Activated naive CD4-positive, alpha-beta T cell treated with anti-CD3 and anti-CD28 coated beads for 36 hours (primary cell): ENCODE measurements around the gene PRMT7. TPM values are rescaled to one million over a fixed set of nuclear protein-coding genes. Genes with fewer than 3 reads are reported as not detected.
A peak's percentile ranks its signal among the peaks of the same experiment; 100 is the strongest.

Experiments used
- CTCF ChIA-PET: fragments of 350-600 bp; sonication (Branson Sonifier 250); formaldehyde crosslinking; loops from one replicate; lab custom pipeline; 2021; ENCODE audit warnings: antibody characterized with exemption; lab: Charles Lee
- DNase-seq: peaks from one replicate; pipeline ENCODE4 v3.0.0-alpha.2; 2020
- H3K27ac Mint-ChIP-seq: one replicate; pipeline ENCODE4 v1.8.0; 2021; ENCODE audit warnings: mild to moderate bottlenecking, mixed read lengths
- H3K27me3 Mint-ChIP-seq: one replicate; pipeline ENCODE4 v1.8.0; 2021; ENCODE audit warnings: low read depth, mixed read lengths
- H3K36me3 Mint-ChIP-seq: one replicate; pipeline ENCODE4 v1.8.0; 2021; ENCODE audit warnings: low read depth, mixed read lengths
- H3K4me1 Mint-ChIP-seq: one replicate; pipeline ENCODE4 v1.8.0; 2021; ENCODE audit warnings: low read depth, mixed read lengths
- H3K4me3 Mint-ChIP-seq: one replicate; pipeline ENCODE4 v1.8.0; 2021; ENCODE audit warnings: mild to moderate bottlenecking, moderate library complexity, mixed read lengths
- H3K9me3 Mint-ChIP-seq: one replicate; pipeline ENCODE4 v1.8.0; 2021; ENCODE audit warnings: mixed read lengths
- intact Hi-C: fragments of 100-400 bp; cut with micrococcal nuclease; formaldehyde crosslinking; loops from one replicate; pipeline ENCODE4 v1.15.1; 2023
- total RNA-seq, 2 experiments: library from RNA; stranded (reverse); gene quantifications; one replicate each; pipeline ENCODE4 v1.2.3, GENCODE V29; 2021

The PRMT7 gene
- total RNA-seq, 2 experiments from 2014 or later: 51.6 to 52.4 TPM

GRCh38 chr16:68360547-68360946 is 49.7 kb downstream of the PRMT7 start:
- H3K27ac Mint-ChIP-seq: no peak overlapping the region
- intact Hi-C loops: no loop called here
- no peaks in the 10 kb centered on the region for H3K27me3 Mint-ChIP-seq
- H3K9me3 Mint-ChIP-seq: no peaks in the 10 kb centered on the region
- DNase-seq: no peak
- H3K4me1 Mint-ChIP-seq: peaks cover 22% of the 10 kb centered on the region
- peaks cover 21% of the 10 kb centered on the region for H3K36me3 Mint-ChIP-seq
- H3K4me3 Mint-ChIP-seq: no peak overlapping the region
- CTCF ChIA-PET: interaction anchor here (1.2 kb wide), 1 partner anchor 160 kb away, joined by 3 read pairs; no protein-coding TSS in a partner anchor

DNA sequence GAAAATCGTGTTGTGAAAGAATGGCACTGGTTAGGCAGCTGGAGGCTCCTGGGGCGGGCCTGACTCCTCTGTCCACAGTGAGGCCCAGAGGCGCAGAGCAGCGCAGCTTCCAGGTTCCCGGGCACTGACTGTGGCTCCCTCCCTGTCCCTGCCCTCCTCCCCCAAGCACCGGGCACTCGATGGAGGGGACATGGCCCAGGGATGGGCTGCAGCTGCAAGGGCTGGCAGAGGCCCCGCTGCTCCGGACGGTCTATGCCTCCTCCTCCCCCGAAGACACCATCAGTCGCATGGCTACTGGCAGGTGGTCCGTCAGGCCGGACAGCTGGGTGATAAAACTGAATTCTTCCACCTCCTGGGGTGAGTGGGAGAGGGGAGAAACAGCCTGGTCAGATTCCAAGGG is 50.1 kb downstream of the PRMT7 start:
- Mint-ChIP-seq H3K27me3 (no peaks in the 10 kb centered on the region), H3K9me3 (no peaks in the 10 kb centered on the region), H3K4me1 (peaks cover 17% of the 10 kb centered on the region), H3K27ac (no peak overlapping the region), H3K4me3 (no peak overlapping the region), H3K36me3 (peaks cover 18% of the 10 kb centered on the region)
- no peak for DNase-seq
- intact Hi-C loops: no loop called here
- CTCF ChIA-PET: interaction anchor here (0.6 kb wide), 1 partner anchor 494 kb away, joined by 4 read pairs; no protein-coding TSS in a partner anchor

- no peak for DNase-seq
- intact Hi-C loops: no loop called here
- peaks cover 15% of the 10 kb centered on the region for H3K36me3 Mint-ChIP-seq
- H3K4me1 Mint-ChIP-seq: peaks cover 14% of the 10 kb centered on the region
- H3K27me3 Mint-ChIP-seq: peaks cover 3% of the 10 kb centered on the region
- H3K4me3 Mint-ChIP-seq: no peak overlapping the region
- CTCF ChIA-PET: interaction anchor here (0.6 to 1.2 kb wide), 2 partner anchors 98 to 494 kb away, joined by 3 to 4 read pairs; no protein-coding TSS in a partner anchor
- H3K27ac Mint-ChIP-seq: no peak overlapping the region
- no peaks in the 10 kb centered on the region for H3K9me3 Mint-ChIP-seq
Observed at GRCh38 chr16:68361485-68361884, 50.7 kb downstream of the PRMT7 start.

DNA sequence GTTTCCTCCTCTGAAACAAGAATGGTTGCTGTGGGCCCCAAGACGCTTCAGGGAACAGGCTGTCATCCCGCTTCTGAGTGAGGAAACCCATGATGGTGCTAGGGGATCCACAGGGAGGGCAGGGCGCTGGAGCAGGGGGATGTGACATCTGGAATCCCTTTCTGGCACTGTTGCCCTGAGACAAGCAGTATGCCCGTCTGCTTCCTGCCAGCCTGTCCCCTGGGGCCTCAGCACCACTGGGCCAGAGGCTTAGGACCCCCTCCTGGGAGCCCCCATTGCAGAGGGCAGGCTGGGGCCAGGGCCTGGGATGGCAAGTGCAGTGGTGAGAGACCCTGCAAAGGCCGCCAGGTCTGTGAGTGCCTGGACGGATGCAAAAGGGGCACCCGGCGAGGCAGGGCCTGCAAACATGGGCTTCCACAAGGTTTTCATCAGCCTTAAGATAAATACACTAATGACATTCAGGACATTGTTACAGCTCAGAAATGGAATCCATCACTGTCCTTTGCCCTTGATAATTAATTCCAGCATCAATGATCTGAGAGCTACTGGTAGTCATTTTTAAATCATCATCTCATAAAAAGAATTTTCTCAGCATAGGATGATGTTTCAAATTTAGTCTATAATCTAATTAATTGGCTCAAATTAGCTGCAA is 51.6 kb downstream of the PRMT7 start:
- no peak overlapping the region for H3K4me3 Mint-ChIP-seq
- no peak for DNase-seq
- H3K27me3 Mint-ChIP-seq: peaks cover 3% of the 10 kb centered on the region
- H3K9me3 Mint-ChIP-seq: no peaks in the 10 kb centered on the region
- H3K4me1 Mint-ChIP-seq: peaks cover 11% of the 10 kb centered on the region
- no peak overlapping the region for H3K27ac Mint-ChIP-seq
- peaks cover 9% of the 10 kb centered on the region for H3K36me3 Mint-ChIP-seq
- CTCF ChIA-PET: interaction anchor here (0.6 to 2.6 kb wide), 7 partner anchors 8 to 621 kb away, joined by 3 to 15 read pairs (median 3); no protein-coding TSS in a partner anchor
- intact Hi-C loops: no loop called here

- intact Hi-C loops: no loop called here
- H3K36me3 Mint-ChIP-seq: peaks cover 2% of the 10 kb centered on the region
- H3K4me3 Mint-ChIP-seq: no peak overlapping the region
- no peak overlapping the region for H3K27ac Mint-ChIP-seq
- peaks cover 11% of the 10 kb centered on the region for H3K4me1 Mint-ChIP-seq
- DNase-seq: no peak
- peaks cover 3% of the 10 kb centered on the region for H3K27me3 Mint-ChIP-seq
- H3K9me3 Mint-ChIP-seq: no peaks in the 10 kb centered on the region
- CTCF ChIA-PET: interaction anchor here (0.6 to 2.6 kb wide), 9 partner anchors 9 to 621 kb away, joined by 3 to 15 read pairs (median 3); partner anchors contain the start of gene SLC7A6
Observed at GRCh38 chr16:68362947-68363657, 52.3 kb downstream of the PRMT7 start.

DNA sequence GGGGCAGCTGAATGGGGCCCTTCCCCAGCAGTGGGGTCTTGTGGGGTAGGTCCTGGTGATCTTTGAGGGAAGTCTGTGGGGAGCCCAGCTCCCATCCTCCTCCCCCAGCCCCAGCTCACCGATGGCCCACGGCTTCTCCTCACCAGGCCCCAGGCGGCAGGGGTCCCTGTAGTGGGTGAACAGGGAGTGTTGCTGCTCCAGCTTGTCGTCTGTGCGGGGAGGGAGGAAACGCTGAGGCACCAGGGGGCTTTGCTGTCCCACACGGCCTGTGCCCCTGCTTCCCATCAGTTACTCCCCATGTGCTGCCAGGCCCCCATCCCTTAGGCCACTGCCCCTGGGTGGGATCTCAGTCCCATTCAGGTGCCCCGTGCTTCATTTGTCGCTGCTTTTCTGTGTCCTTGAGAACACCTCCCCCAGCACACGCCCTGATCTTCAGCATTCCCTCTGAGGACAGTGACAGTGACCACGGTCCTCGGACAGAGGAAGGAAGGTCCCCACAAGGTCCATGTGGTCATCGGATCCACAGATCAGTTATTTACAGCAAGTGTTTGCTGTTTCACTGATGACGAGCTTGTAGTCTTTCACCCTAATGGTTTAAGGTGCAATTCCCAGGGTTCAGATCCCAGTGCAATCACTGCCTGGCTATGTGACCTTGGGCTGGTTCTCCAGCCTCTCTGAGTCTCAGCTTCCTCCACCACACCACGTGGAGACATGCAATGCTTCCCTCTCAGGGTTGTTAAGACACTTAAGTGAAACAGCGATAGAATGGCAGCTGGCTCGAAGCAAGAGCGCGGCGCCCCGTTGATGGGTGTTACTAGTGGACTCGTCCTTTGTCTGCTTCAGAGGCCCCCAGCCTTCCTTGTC is 53.1 kb downstream of the PRMT7 start:
- Mint-ChIP-seq H3K4me3 (no peak overlapping the region), H3K27ac (no peak overlapping the region), H3K27me3 (peaks cover 3% of the 10 kb centered on the region), H3K36me3 (no peaks in the 10 kb centered on the region), H3K9me3 (no peaks in the 10 kb centered on the region), H3K4me1 (peaks cover 19% of the 10 kb centered on the region)
- CTCF ChIA-PET: interaction anchor here (0.7 to 2.6 kb wide), 11 partner anchors 10 to 620 kb away, joined by 3 to 15 read pairs (median 3); partner anchors contain the start of gene SLC7A6
- DNase-seq: no peak
- intact Hi-C loops: no loop called here

DNA sequence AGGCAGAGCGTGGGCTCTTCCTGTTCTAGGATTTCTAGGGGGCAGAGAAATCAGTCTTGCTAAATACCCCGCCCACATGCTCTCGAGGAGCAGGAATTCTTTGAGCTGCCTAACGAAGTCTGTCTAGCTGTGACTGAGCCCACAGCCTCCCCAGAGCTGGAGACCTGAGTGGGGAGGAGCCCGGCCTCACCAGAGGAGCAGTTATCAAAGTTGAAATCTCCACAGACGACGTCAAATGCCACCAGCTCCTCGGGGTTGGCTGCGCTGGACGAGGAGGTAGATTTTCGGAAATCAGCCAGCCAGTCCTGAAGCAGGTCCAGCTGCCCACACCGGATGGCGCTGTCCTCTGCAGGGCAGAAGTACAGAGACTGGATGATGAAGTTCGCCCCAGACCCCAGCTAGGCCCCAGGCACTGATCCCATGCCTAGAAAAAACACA is 53.8 kb downstream of the PRMT7 start:
- Mint-ChIP-seq H3K4me3 (no peak overlapping the region), H3K9me3 (no peaks in the 10 kb centered on the region), H3K27me3 (peaks cover 3% of the 10 kb centered on the region), H3K36me3 (no peaks in the 10 kb centered on the region), H3K4me1 (peaks cover 26% of the 10 kb centered on the region), H3K27ac (no peak overlapping the region)
- no peak for DNase-seq
- CTCF ChIA-PET: interaction anchor here (0.6 to 2.6 kb wide), 10 partner anchors 9 to 625 kb away, joined by 3 to 15 read pairs (median 4); partner anchors contain the start of gene SLC7A6
- intact Hi-C loops: no loop called here

GRCh38 chr16:68365167-68365817 is 54.5 kb downstream of the PRMT7 start:
- Mint-ChIP-seq H3K36me3 (no peaks in the 10 kb centered on the region), H3K27me3 (peaks cover 3% of the 10 kb centered on the region), H3K27ac (no peak overlapping the region), H3K4me3 (no peak overlapping the region), H3K9me3 (no peaks in the 10 kb centered on the region), H3K4me1 (peaks cover 33% of the 10 kb centered on the region)
- CTCF ChIA-PET: interaction anchor here (0.8 to 2.6 kb wide), 6 partner anchors 9 to 156 kb away, joined by 3 to 15 read pairs (median 5); no protein-coding TSS in a partner anchor
- DNase-seq: no peak
- intact Hi-C loops: loop anchor here (5.0 kb wide), 2 partner anchors 37 to 52 kb away; no protein-coding TSS in a partner anchor

DNA sequence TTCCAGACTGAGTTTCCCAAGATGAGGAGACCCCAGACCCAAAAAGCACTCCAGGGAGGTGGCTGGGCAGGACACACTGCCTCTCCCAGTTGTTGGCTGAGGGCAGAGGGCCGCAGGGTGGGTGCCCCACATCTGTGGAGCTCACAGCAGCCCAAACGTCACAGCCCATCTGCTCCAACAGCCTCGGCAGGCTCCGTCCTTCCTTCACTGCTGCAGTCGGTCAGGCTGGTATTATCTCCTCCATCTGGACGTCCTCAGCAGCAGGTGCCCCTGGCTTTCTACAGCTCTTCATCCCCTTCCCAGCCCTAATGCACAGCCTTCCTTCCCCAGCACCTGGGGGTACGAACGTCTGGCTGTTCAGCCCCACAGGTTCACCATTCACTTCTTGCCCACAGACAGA is 55.2 kb downstream of the PRMT7 start:
- CTCF ChIA-PET: interaction anchor here (1.0 to 1.7 kb wide), 2 partner anchors 13 to 105 kb away, joined by 3 to 10 read pairs; no protein-coding TSS in a partner anchor
- H3K9me3 Mint-ChIP-seq: no peaks in the 10 kb centered on the region
- no peak overlapping the region for H3K27ac Mint-ChIP-seq
- no peaks in the 10 kb centered on the region for H3K36me3 Mint-ChIP-seq
- no peak for DNase-seq
- no peak overlapping the region for H3K4me3 Mint-ChIP-seq
- peaks cover 39% of the 10 kb centered on the region for H3K4me1 Mint-ChIP-seq
- H3K27me3 Mint-ChIP-seq: peaks cover 3% of the 10 kb centered on the region
- intact Hi-C loops: loop anchor here (5.0 kb wide), 2 partner anchors 36 to 51 kb away; no protein-coding TSS in a partner anchor

DNA sequence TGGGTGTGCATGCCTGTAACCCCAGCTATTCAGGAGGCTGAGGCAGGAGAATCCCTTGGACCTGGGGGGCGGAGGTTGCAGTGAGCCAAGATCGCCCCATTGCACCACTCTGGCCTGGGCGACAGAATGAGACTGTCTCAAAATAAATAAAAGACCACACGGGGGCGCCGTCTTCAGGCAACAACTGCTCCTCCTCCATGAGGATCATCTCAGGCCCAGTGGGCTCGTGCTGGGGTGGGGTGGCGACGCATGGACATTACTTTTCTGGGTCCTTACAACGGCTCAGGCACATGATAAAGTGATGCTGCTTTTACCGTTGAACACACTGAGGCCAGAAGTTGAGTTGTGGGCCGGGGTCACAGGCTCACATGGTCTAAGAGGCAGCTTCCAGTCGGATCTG is 56.2 kb downstream of the PRMT7 start:
- DNase-seq: peak; percentile 72
- H3K27ac Mint-ChIP-seq: no peak overlapping the region

DNA sequence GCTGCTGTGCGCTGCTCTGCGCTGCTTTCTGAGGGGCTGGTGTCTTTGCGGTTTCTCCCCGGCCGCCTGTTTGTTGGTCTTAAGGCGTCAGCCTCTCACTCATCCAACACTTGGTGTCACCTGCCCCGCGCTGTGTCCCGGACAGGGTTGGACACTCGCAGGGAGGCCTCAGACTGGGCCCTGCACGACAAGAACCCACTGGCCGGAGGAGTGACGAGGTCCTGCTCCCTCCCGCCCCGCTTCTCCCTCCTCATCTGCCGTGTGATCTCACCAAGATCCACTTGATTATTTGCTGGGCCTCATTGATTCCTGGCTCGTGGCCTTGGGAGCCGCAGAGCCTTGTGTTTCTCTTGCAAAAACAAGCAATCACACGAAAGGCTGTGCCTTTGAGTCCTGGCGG is 56.6 kb downstream of the PRMT7 start:
- Mint-ChIP-seq H3K9me3 (no peaks in the 10 kb centered on the region), H3K4me1 (peaks cover 39% of the 10 kb centered on the region), H3K27ac (no peak overlapping the region), H3K4me3 (no peak overlapping the region), H3K27me3 (peaks cover 3% of the 10 kb centered on the region), H3K36me3 (no peaks in the 10 kb centered on the region)
- CTCF ChIA-PET: interaction anchor here (0.7 to 2.7 kb wide), 7 partner anchors 11 to 153 kb away, joined by 3 to 15 read pairs (median 5); no protein-coding TSS in a partner anchor
- intact Hi-C loops: loop anchor here (1.0 to 5.0 kb wide), 3 partner anchors 35 to 143 kb away; no protein-coding TSS in a partner anchor
- no peak for DNase-seq

More for the DNA sequence above, 56.2 kb downstream of the PRMT7 start:
- no peaks in the 10 kb centered on the region for H3K36me3 Mint-ChIP-seq
- H3K4me1 Mint-ChIP-seq: peaks cover 39% of the 10 kb centered on the region
- no peak overlapping the region for H3K4me3 Mint-ChIP-seq
- intact Hi-C loops: loop anchor here (1.0 to 5.0 kb wide), 3 partner anchors 35 to 143 kb away; no protein-coding TSS in a partner anchor
- H3K27me3 Mint-ChIP-seq: peaks cover 3% of the 10 kb centered on the region
- CTCF ChIA-PET: interaction anchor here (0.6 to 2.7 kb wide), 10 partner anchors 11 to 466 kb away, joined by 3 to 15 read pairs (median 4); no protein-coding TSS in a partner anchor
- H3K9me3 Mint-ChIP-seq: no peaks in the 10 kb centered on the region
